Immature natural killer cell (primary cell): ENCODE data around the gene HOXA6. TPM values are rescaled to one million over a fixed set of nuclear protein-coding genes. Genes with fewer than 3 reads are reported as not detected.
A peak's percentile ranks its signal among the peaks of the same experiment; 100 is the strongest.

Experiments used
- DNase-seq, 3 donors: peaks; one replicate each; pipeline ENCODE4 v3.0.0; 2022; ENCODE audit warnings: mixed read lengths in 1 of 3
- H3K27ac Mint-ChIP-seq, 6 donors: one replicate each; pipeline ENCODE4 v1.8.0; 2020; ENCODE audit warnings: mixed read lengths in 6 of 6, mild to moderate bottlenecking in 5 of 6, inconsistent platforms in 4 of 6, moderate library complexity in 3 of 6
- H3K27me3 Mint-ChIP-seq, 3 donors: one replicate each; pipeline ENCODE4 v1.8.0; 2020 to 2021; ENCODE audit warnings: low read depth in 3 of 3, mild to moderate bottlenecking in 3 of 3, mixed read lengths in 3 of 3, moderate library complexity in 3 of 3, inconsistent platforms in 1 of 3
- H3K36me3 Mint-ChIP-seq, 3 donors: one replicate each; pipeline ENCODE4 v1.8.0; 2020; ENCODE audit warnings: mixed read lengths in 3 of 3, inconsistent platforms in 2 of 3, mild to moderate bottlenecking in 2 of 3
- H3K4me1 Mint-ChIP-seq, 2 donors: one replicate each; pipeline ENCODE4 v1.8.0; 2020; ENCODE audit warnings: inconsistent platforms in 2 of 2, mild to moderate bottlenecking in 2 of 2, mixed read lengths in 2 of 2, moderate library complexity in 1 of 2
- H3K4me3 Mint-ChIP-seq, 5 donors: one replicate each; pipeline ENCODE4 v1.8.0; 2020; ENCODE audit warnings: mild to moderate bottlenecking in 5 of 5, mixed read lengths in 5 of 5, inconsistent platforms in 3 of 5, moderate library complexity in 3 of 5
- H3K9me3 Mint-ChIP-seq, 6 donors: one replicate each; pipeline ENCODE4 v1.8.0; 2020; ENCODE audit warnings: mild to moderate bottlenecking in 6 of 6, mixed read lengths in 6 of 6, inconsistent platforms in 4 of 6, moderate library complexity in 3 of 6
- polyA plus RNA-seq, 3 donors: library from polyadenylated mRNA; unstranded; fragments of 300-500 nt; fragmentation: Illumina TruSeq; gene quantifications; one replicate each; pipeline ENCODE4 v1.2.3, GENCODE V29; 2021

Gene HOXA6
- polyA plus RNA-seq, 3 donors from 2014 or later: 0.52 to 3.8 TPM; not detected in 1

- DNase-seq: no peak
Measured at GRCh38 chr7:27166531-27167505, 19.2 kb upstream of the HOXA6 start.

GRCh38 chr7:27165996-27166530, 18.5 kb upstream of the HOXA6 start:
- peaks cover 35 to 62% of the 10 kb centered on the region in 2 donors for H3K4me1 Mint-ChIP-seq
- DNase-seq: no peak
- peaks cover 54 to 77% (median 64%) of the 10 kb centered on the region in 3 donors for H3K27me3 Mint-ChIP-seq
- H3K4me3 Mint-ChIP-seq: peak overlapping the region; percentile 74 to 95 (median 89)
- H3K9me3 Mint-ChIP-seq: peaks cover 0 to 2% (median 0%) of the 10 kb centered on the region in 6 donors
- peaks cover 0 to 5% (median 3%) of the 10 kb centered on the region in 3 donors for H3K36me3 Mint-ChIP-seq
- H3K27ac Mint-ChIP-seq: peak overlapping the region in 4 of 6 donors; percentile 44 to 75 (median 60)

More at GRCh38 chr7:27166531-27167505, 19.2 kb upstream of the HOXA6 start:
- peak overlapping the region; percentile 44 to 89 (median 69) for H3K4me3 Mint-ChIP-seq
- H3K27me3 Mint-ChIP-seq: peaks cover 59 to 82% (median 67%) of the 10 kb centered on the region in 3 donors
- peak overlapping the region in 2 of 6 donors; percentile 29 to 40 for H3K27ac Mint-ChIP-seq
- peaks cover 3 to 5% (median 4%) of the 10 kb centered on the region in 3 donors for H3K36me3 Mint-ChIP-seq
- H3K4me1 Mint-ChIP-seq: peaks cover 39 to 67% of the 10 kb centered on the region in 2 donors
- peaks cover 0 to 2% (median 0%) of the 10 kb centered on the region in 6 donors for H3K9me3 Mint-ChIP-seq

GRCh38 chr7:27165089-27165995, 17.8 kb upstream of the HOXA6 start, which contains the start of gene HOXA9:
HOXA9 (minus strand) TSS chr7:27165537; CDS start chr7:27165457, 80 bp downstream.
- peaks cover 51 to 74% (median 61%) of the 10 kb centered on the region in 3 donors for H3K27me3 Mint-ChIP-seq
- peaks cover 0 to 5% (median 2%) of the 10 kb centered on the region in 3 donors for H3K36me3 Mint-ChIP-seq
- DNase-seq: peak; percentile 54 to 66 (median 59)
- H3K9me3 Mint-ChIP-seq: peaks cover 0 to 2% (median 0%) of the 10 kb centered on the region in 6 donors
- H3K27ac Mint-ChIP-seq: peak within 1 kb of the TSS in 5 of 6 donors; percentile 44 to 75 (median 51)
- H3K4me1 Mint-ChIP-seq: peaks cover 35 to 58% of the 10 kb centered on the region in 2 donors
- peak within 1 kb of the TSS; percentile 80 to 95 (median 89) for H3K4me3 Mint-ChIP-seq

GRCh38 chr7:27164367-27165088, 17.0 kb upstream of the HOXA6 start:
- DNase-seq: no peak
- Mint-ChIP-seq H3K4me3 (peak overlapping the region; percentile 71 to 95 (median 80)), H3K27ac (peak overlapping the region in 2 of 6 donors; percentile 27 to 35), H3K36me3 (peaks cover 0 to 5% (median 0%) of the 10 kb centered on the region in 3 donors), H3K9me3 (peaks cover 0 to 2% (median 0%) of the 10 kb centered on the region in 6 donors), H3K27me3 (peaks cover 50 to 75% (median 64%) of the 10 kb centered on the region in 3 donors), H3K4me1 (peaks cover 37 to 62% of the 10 kb centered on the region in 2 donors)

GRCh38 chr7:27164045-27164366, 16.4 kb upstream of the HOXA6 start:
- peaks cover 50 to 76% (median 64%) of the 10 kb centered on the region in 3 donors for H3K27me3 Mint-ChIP-seq
- H3K27ac Mint-ChIP-seq: peak overlapping the region in 2 of 6 donors; percentile 27 to 35
- H3K4me3 Mint-ChIP-seq: peak overlapping the region; percentile 52 to 95 (median 80)
- H3K4me1 Mint-ChIP-seq: peaks cover 36 to 63% of the 10 kb centered on the region in 2 donors
- H3K36me3 Mint-ChIP-seq: peaks cover 0 to 5% (median 0%) of the 10 kb centered on the region in 3 donors
- H3K9me3 Mint-ChIP-seq: peaks cover 0 to 2% (median 0%) of the 10 kb centered on the region in 6 donors
- DNase-seq: no peak

GRCh38 chr7:27163288-27164044, 15.9 kb upstream of the HOXA6 start:
- peak overlapping the region; percentile 49 to 95 (median 80) for H3K4me3 Mint-ChIP-seq
- peaks cover 0 to 2% (median 0%) of the 10 kb centered on the region in 6 donors for H3K9me3 Mint-ChIP-seq
- H3K27ac Mint-ChIP-seq: peak overlapping the region in 2 of 6 donors; percentile 35 to 42
- peaks cover 0 to under 1% (median 0%) of the 10 kb centered on the region in 3 donors for H3K36me3 Mint-ChIP-seq
- H3K27me3 Mint-ChIP-seq: peaks cover 49 to 76% (median 61%) of the 10 kb centered on the region in 3 donors
- no peak for DNase-seq
- H3K4me1 Mint-ChIP-seq: peaks cover 33 to 63% of the 10 kb centered on the region in 2 donors

GRCh38 chr7:27162561-27163287, 15.2 kb upstream of the HOXA6 start:
- peaks cover 0 to 3% (median 0%) of the 10 kb centered on the region in 6 donors for H3K9me3 Mint-ChIP-seq
- H3K4me3 Mint-ChIP-seq: no peak overlapping the region
- peaks cover 29 to 58% of the 10 kb centered on the region in 2 donors for H3K4me1 Mint-ChIP-seq
- no peaks in the 10 kb centered on the region for H3K36me3 Mint-ChIP-seq
- DNase-seq: no peak
- peaks cover 49 to 76% (median 60%) of the 10 kb centered on the region in 3 donors for H3K27me3 Mint-ChIP-seq
- H3K27ac Mint-ChIP-seq: no peak overlapping the region

GRCh38 chr7:27161721-27162560, 14.4 kb upstream of the HOXA6 start:
- peaks cover 27 to 54% of the 10 kb centered on the region in 2 donors for H3K4me1 Mint-ChIP-seq
- peaks cover 50 to 76% (median 62%) of the 10 kb centered on the region in 3 donors for H3K27me3 Mint-ChIP-seq
- DNase-seq: no peak
- peaks cover 0 to 3% (median 0%) of the 10 kb centered on the region in 6 donors for H3K9me3 Mint-ChIP-seq
- H3K4me3 Mint-ChIP-seq: no peak overlapping the region
- no peak overlapping the region for H3K27ac Mint-ChIP-seq
- H3K36me3 Mint-ChIP-seq: no peaks in the 10 kb centered on the region

GRCh38 chr7:27161214-27161720, 13.7 kb upstream of the HOXA6 start:
- H3K4me1 Mint-ChIP-seq: peaks cover 30 to 58% of the 10 kb centered on the region in 2 donors
- H3K4me3 Mint-ChIP-seq: peak overlapping the region; percentile 74 to 88 (median 81)
- no peaks in the 10 kb centered on the region for H3K36me3 Mint-ChIP-seq
- H3K9me3 Mint-ChIP-seq: peaks cover 0 to 3% (median 0%) of the 10 kb centered on the region in 6 donors
- H3K27me3 Mint-ChIP-seq: peaks cover 54 to 76% (median 63%) of the 10 kb centered on the region in 3 donors
- no peak for DNase-seq
- H3K27ac Mint-ChIP-seq: no peak overlapping the region

GRCh38 chr7:27160546-27161213, 13.1 kb upstream of the HOXA6 start:
- Mint-ChIP-seq H3K36me3 (no peaks in the 10 kb centered on the region), H3K27ac (peak overlapping the region in 1 of 6 donors; percentile 30), H3K9me3 (peaks cover 0 to 3% (median 0%) of the 10 kb centered on the region in 6 donors), H3K4me3 (peak overlapping the region; percentile 74 to 88 (median 82)), H3K27me3 (peaks cover 55 to 76% (median 63%) of the 10 kb centered on the region in 3 donors), H3K4me1 (peaks cover 29 to 59% of the 10 kb centered on the region in 2 donors)
- DNase-seq: peak; percentile 82 to 86 (median 85)
